Activated naive CD8-positive, alpha-beta T cell treated with anti-CD3 and anti-CD28 coated beads, Interleukin-2, amount 50 U/mL, for 24 hours (primary cell): ENCODE data around the gene ZNF385D.

Source experiments
- ATAC-seq: fragments of 150-1000 bp; cut with Tn5 transposase; one replicate; pipeline ENCODE4 v1.10.0; 2021
- DNase-seq: peaks from one replicate; pipeline ENCODE4 v3.0.0; 2021
- H3K27ac Mint-ChIP-seq: one replicate; pipeline ENCODE4 v1.8.0; 2021; ENCODE audit warnings: mild to moderate bottlenecking, mixed read lengths
- H3K27me3 Mint-ChIP-seq: one replicate; pipeline ENCODE4 v1.8.0; 2021; ENCODE audit warnings: mixed read lengths
- H3K36me3 Mint-ChIP-seq: one replicate; pipeline ENCODE4 v1.8.0; 2021; ENCODE audit warnings: low read depth, mixed read lengths
- H3K4me1 Mint-ChIP-seq: one replicate; pipeline ENCODE4 v1.8.0; 2021; ENCODE audit warnings: mixed read lengths
- H3K4me3 Mint-ChIP-seq: one replicate; pipeline ENCODE4 v1.8.0; 2021; ENCODE audit warnings: mild to moderate bottlenecking, moderate library complexity, mixed read lengths
- H3K9me3 Mint-ChIP-seq: one replicate; pipeline ENCODE4 v1.8.0; 2021; ENCODE audit warnings: mixed read lengths

ZNF385D gene

DNA sequence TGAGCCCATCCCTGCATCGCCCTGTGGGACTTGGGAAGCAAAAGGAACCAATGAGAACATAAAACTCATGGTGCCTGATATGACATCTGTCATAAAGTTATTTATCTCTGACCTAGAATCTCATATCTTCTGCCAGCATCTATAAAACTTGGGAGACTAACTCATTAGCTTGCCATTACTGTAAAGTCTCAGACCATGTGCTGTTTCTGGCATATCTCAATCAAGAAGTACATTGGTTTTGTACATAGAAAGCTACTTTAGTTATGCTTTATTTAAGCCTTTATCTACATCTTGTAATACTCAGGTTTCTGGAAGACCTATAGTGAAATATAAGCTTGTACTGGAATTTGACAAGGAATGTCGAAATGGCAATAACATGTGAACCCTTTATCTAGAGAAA lies 112.5 kb downstream of the ZNF385D start:
- Mint-ChIP-seq H3K9me3 (peaks cover 17% of the 10 kb centered on the region), H3K4me3 (no peak overlapping the region), H3K27ac (no peak overlapping the region), H3K27me3 (no peaks in the 10 kb centered on the region), H3K4me1 (no peaks in the 10 kb centered on the region), H3K36me3 (no peaks in the 10 kb centered on the region)
- no peak for ATAC-seq
- no peak for DNase-seq

DNA sequence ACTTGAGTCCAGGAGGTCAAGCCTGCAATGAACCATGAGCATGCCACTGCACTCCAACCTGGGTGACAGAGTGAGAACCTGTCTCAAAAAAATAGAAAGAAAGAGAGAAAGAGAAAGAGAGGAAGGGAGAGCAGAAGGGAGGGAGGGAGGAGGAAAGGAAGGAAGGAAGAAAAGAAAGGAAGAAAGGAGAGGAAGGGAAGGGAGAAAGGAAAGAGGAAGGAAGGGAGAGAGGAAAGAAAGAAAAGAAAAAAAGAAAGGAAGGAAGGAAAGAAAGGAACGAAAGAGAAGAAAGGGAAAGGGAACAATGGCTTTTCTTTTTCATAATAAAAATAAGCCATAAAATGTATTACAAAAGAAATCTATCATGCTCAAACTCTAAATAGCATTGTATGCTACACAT lies 116.9 kb downstream of the ZNF385D start:
- peaks cover 7% of the 10 kb centered on the region for H3K9me3 Mint-ChIP-seq
- DNase-seq: no peak

DNA sequence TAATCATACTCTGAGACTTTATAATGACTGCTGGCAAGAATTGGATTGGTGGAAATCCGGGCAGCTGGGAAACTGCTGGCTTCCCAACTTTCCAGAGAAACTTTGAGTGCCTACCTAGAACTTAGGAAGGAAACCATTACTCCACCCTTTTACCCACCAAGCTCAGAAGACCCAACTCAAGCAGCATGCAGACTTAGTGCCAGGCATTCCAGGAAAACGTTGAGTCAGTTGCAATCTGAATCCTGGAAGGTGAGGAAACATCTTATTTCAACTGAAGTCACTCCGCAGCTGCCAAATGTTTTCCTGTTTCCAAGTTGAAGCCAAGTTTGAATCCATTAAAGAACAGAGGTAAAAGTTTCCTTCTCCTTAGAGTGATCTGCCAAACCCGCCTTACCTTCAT lies 126.5 kb downstream of the ZNF385D start:
- Mint-ChIP-seq H3K9me3 (peaks cover 4% of the 10 kb centered on the region), H3K27ac (no peak overlapping the region), H3K4me1 (no peaks in the 10 kb centered on the region), H3K4me3 (no peak overlapping the region), H3K36me3 (no peaks in the 10 kb centered on the region), H3K27me3 (no peaks in the 10 kb centered on the region)
- no peak for DNase-seq
- no peak for ATAC-seq

More for the DNA sequence above, 116.9 kb downstream of the ZNF385D start:
- no peaks in the 10 kb centered on the region for H3K36me3 Mint-ChIP-seq
- no peak overlapping the region for H3K27ac Mint-ChIP-seq
- H3K4me1 Mint-ChIP-seq: no peaks in the 10 kb centered on the region
- H3K4me3 Mint-ChIP-seq: no peak overlapping the region
- H3K27me3 Mint-ChIP-seq: no peaks in the 10 kb centered on the region
- ATAC-seq: no peak

DNA sequence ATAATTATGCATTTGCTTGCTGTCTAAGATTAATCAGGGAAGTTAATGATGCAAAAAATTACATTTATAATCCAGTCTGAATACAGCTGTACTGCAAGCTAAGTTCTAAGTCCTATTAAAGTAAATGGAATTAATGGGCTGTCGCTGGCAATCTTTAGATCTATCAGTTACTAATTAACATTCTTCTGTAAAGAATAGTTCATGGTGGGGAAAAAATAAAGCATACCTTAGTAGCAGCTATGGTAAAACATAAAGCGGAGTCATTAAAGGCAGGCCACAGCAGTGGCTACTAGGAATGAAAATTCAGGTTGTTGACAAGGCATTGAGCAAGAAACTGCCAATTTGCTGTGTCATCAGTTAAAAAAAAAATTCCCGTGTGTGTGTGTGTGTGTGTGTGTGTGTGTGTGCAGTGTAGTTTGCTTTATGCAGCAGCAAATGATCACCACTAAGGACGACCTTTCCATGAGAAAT lies 129.8 kb downstream of the ZNF385D start:
- Mint-ChIP-seq H3K27ac (no peak overlapping the region), H3K36me3 (no peaks in the 10 kb centered on the region), H3K4me3 (no peak overlapping the region), H3K4me1 (no peaks in the 10 kb centered on the region), H3K27me3 (no peaks in the 10 kb centered on the region), H3K9me3 (peaks cover 4% of the 10 kb centered on the region)
- DNase-seq (no peak), ATAC-seq (no peak)

DNA sequence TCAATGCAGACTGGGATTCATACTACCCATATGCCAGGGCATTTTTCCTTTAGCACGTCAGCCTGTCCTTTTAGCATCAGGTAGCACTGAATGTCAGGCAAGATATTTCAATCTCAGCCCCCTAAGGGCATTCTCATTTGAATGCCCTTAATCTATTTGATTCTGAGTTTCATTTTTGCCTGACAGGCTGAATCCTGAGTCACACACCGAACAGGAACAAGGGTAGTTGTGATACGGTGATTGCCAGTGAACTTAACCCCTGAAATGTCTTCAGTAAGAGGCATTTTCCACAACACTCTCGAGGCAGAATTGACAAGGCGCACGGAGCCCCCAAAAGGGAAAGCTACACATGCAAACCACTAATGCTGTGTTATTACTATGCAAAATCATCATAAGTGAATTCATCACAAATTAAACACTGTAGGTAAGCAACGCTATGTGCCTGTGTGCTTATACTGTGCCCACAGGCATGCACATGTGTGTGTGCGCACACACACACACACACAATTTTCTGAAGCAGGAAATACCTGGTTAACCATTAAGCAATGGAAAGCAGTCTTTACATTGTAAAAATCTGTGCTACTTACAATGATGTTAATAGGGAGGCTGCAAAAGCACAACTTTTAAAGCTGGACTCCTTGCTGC lies 130.4 kb downstream of the ZNF385D start:
- Mint-ChIP-seq H3K4me1 (no peaks in the 10 kb centered on the region), H3K27me3 (no peaks in the 10 kb centered on the region), H3K36me3 (no peaks in the 10 kb centered on the region), H3K27ac (no peak overlapping the region), H3K9me3 (peaks cover 4% of the 10 kb centered on the region), H3K4me3 (no peak overlapping the region)
- ATAC-seq (no peak), DNase-seq (no peak)

DNA sequence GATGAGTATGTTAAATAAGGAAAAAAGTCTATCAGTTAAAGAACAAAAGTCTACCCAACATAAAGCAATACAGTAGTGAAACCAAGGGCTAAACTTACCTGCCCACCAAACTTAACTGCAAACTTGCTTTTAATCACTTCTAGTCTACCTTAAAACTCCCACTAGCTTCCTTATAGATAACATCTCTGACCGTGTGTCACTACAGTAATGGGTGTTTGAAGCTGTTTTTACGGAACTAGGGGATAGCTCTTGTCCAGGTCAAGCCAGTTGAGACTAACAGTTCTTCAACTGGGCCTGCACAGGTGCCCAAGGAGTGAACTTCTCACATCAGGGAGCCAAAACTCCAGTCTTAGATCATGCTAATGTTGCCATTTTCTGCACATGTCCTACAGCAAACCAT lies 132.3 kb downstream of the ZNF385D start:
- H3K4me3 Mint-ChIP-seq: no peak overlapping the region
- no peaks in the 10 kb centered on the region for H3K4me1 Mint-ChIP-seq
- ATAC-seq (no peak), DNase-seq (no peak)
- H3K9me3 Mint-ChIP-seq: peaks cover 2% of the 10 kb centered on the region
- no peaks in the 10 kb centered on the region for H3K27me3 Mint-ChIP-seq
- no peaks in the 10 kb centered on the region for H3K36me3 Mint-ChIP-seq
- no peak overlapping the region for H3K27ac Mint-ChIP-seq

DNA sequence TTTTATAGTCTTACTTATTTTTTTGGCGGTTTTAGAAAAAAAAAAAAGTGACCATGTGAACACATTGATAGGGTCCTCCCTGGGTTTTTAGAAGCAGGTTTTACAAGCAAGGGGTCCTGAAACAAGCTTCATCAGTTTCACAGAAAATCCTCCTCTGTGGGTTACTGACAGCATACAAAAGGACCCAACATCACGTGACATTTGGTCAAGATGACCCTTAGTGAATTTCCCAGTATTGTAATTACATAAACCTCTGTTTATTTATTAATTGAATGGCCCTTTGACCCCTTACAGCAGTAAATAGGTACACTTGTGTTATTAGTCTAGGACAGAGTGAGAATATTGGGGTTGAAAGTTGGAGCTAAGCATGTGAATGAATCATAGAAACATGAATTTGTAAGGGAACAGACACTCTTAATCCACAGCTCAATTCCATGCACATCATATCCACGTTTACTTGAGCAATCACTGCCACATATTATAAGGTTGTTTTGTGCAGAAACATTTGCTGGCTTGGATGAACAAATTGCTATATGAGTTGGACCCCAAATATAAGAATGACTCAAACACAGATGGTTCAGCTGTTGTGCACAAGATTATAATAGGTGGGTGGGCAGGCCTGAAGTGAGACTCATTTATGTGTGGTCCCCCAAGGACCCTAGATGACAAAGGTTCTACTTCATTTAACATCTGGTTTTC lies 137.5 kb downstream of the ZNF385D start:
- H3K27ac Mint-ChIP-seq: no peak overlapping the region
- no peaks in the 10 kb centered on the region for H3K27me3 Mint-ChIP-seq
- no peak for DNase-seq

DNA sequence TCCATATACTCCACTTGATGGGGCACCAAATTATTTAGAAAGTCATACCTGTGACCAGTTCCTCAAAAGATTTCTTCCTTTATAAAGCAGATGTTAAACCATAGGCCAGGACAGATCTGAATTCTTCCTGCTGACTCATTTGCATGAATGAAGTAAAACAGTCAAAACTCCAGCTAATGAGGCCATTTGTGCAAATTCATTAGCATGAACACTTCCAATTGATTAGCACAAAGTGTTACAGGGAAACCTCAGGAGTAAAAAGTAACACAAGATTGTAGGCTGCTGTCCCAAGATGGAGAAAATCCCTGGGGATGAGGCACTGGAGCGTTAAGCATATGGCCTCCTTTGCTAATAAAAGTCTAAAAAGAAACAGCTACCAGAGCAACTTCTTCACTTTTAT lies 149.8 kb downstream of the ZNF385D start:
- Mint-ChIP-seq H3K36me3 (no peaks in the 10 kb centered on the region), H3K4me3 (no peak overlapping the region)

More for the DNA sequence above, 137.5 kb downstream of the ZNF385D start:
- no peak for ATAC-seq
- Mint-ChIP-seq H3K4me3 (no peak overlapping the region), H3K9me3 (peaks cover 4% of the 10 kb centered on the region), H3K36me3 (no peaks in the 10 kb centered on the region), H3K4me1 (no peaks in the 10 kb centered on the region)

DNA sequence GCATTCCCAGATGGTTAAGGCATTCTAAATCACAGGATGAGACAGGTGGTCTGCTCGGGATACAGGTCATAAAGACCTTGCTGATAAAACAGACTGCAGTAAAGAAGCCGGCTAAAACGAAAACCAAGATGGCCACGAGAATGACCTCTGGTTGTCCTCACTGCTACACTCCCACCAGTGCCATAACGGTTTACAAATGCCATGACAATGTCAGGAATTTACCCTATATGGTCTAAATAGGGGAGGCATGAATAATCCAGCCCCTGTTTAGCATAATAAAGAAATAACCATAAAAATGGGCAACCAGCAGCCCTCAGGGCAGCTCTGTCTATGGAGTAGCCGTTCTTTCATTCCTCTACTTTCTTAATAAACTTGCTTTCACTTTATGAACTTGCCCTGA lies 151.1 kb downstream of the ZNF385D start:
- ATAC-seq (no peak), DNase-seq (no peak)
- H3K27me3 Mint-ChIP-seq: no peaks in the 10 kb centered on the region

More for the DNA sequence above, 149.8 kb downstream of the ZNF385D start:
- no peak for ATAC-seq
- H3K4me1 Mint-ChIP-seq: no peaks in the 10 kb centered on the region
- no peaks in the 10 kb centered on the region for H3K27me3 Mint-ChIP-seq
- H3K27ac Mint-ChIP-seq: no peak overlapping the region
- no peak for DNase-seq
- peaks cover 15% of the 10 kb centered on the region for H3K9me3 Mint-ChIP-seq

DNA sequence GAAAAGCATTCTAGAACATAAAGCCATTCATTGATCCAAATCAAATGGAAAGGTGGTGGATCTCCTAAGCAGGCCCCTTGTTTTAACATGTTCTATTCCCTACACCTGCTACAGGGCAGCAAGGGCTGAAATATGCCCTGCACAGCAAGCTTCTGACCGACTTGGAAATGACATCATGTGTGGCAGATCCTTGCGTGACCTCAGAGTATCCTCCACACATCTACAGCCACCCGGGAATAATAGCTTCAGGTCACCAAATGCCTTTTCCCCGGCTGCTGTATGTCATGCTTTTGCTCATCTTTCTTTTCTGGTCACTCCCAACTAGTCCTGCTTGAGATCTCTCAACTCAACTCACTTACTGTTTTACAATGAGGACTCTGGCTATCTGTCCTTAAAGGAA lies 158.2 kb downstream of the ZNF385D start:
- ATAC-seq (no peak), DNase-seq (no peak)
- H3K27me3 Mint-ChIP-seq: no peaks in the 10 kb centered on the region
- peaks cover 3% of the 10 kb centered on the region for H3K9me3 Mint-ChIP-seq
- H3K36me3 Mint-ChIP-seq: no peaks in the 10 kb centered on the region
- no peaks in the 10 kb centered on the region for H3K4me1 Mint-ChIP-seq
- no peak overlapping the region for H3K4me3 Mint-ChIP-seq
- no peak overlapping the region for H3K27ac Mint-ChIP-seq

More for the DNA sequence above, 151.1 kb downstream of the ZNF385D start:
- Mint-ChIP-seq H3K4me1 (no peaks in the 10 kb centered on the region), H3K4me3 (no peak overlapping the region), H3K36me3 (no peaks in the 10 kb centered on the region), H3K9me3 (peaks cover 15% of the 10 kb centered on the region), H3K27ac (no peak overlapping the region)

DNA sequence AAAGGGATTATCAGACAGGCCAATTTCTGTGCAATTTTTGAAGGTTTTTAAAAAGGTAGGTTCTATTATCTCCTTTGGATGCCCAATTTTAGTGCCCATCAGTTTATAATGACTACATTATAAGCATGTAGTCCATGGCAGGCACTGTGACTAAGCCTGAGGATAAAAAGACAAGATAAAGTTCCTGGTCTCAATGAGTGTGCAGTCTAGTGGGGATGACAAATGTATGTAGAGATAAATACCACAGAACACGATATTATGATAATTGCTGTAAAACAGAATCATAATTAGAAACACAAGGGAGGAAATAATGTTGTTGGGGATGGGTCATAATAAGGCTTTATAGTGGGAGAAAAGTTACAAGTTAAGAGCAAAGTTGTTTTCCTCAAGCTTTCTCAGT lies 163.1 kb downstream of the ZNF385D start:
- H3K27me3 Mint-ChIP-seq: no peaks in the 10 kb centered on the region
- no peak for ATAC-seq
- H3K4me3 Mint-ChIP-seq: no peak overlapping the region
- no peak overlapping the region for H3K27ac Mint-ChIP-seq
- H3K9me3 Mint-ChIP-seq: peaks cover 13% of the 10 kb centered on the region
- no peak for DNase-seq
- no peaks in the 10 kb centered on the region for H3K36me3 Mint-ChIP-seq
- H3K4me1 Mint-ChIP-seq: no peaks in the 10 kb centered on the region

DNA sequence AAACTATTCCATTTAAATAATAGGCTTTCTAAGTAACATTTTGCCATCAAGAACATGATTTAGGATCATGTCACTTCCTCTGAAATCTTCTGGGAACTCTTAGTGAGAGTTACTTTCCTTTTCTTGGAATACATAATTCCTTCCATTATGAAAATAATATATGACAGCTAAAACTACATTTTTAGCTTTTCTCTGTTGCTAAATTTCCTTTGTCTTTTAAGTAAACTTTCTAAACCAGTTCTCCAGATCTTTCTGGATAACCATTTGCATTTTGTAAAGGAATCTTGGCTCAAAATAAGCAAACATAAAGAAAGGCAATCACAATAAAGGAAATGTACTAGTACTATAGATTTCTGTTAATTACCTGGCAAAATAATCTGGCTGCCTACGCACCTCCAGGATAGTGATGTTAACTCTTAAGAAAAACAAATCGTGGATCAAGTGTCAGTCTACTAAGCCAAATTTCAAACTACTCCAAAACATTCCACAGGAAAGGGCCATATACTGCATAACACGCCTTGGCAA lies 165.7 kb downstream of the ZNF385D start:
- Mint-ChIP-seq H3K9me3 (peaks cover 10% of the 10 kb centered on the region), H3K27me3 (no peaks in the 10 kb centered on the region), H3K27ac (no peak overlapping the region), H3K36me3 (no peaks in the 10 kb centered on the region), H3K4me3 (no peak overlapping the region), H3K4me1 (no peaks in the 10 kb centered on the region)
- no peak for DNase-seq
- no peak for ATAC-seq

DNA sequence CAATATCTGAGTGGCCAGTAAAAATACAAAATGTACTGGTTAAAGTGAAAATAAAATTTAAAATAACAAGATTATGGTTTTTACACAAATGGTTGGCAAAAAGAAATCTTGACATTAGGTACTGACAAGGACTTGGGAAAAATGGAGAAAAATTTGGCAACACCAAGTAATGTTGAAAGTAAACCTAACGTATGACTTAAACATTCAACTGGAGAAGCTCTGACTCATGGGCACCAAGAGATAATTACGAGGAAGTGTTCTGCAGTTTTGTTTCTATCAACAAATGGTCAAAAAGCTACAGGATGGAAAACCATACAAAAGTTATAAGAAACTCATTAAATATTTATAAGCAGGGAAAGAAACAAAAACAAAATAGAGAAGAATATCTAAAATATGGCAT lies 177.7 kb downstream of the ZNF385D start:
- ATAC-seq (no peak), DNase-seq (no peak)
- Mint-ChIP-seq H3K4me1 (no peaks in the 10 kb centered on the region), H3K4me3 (no peak overlapping the region), H3K9me3 (peaks cover 13% of the 10 kb centered on the region), H3K27ac (no peak overlapping the region), H3K36me3 (no peaks in the 10 kb centered on the region), H3K27me3 (no peaks in the 10 kb centered on the region)

DNA sequence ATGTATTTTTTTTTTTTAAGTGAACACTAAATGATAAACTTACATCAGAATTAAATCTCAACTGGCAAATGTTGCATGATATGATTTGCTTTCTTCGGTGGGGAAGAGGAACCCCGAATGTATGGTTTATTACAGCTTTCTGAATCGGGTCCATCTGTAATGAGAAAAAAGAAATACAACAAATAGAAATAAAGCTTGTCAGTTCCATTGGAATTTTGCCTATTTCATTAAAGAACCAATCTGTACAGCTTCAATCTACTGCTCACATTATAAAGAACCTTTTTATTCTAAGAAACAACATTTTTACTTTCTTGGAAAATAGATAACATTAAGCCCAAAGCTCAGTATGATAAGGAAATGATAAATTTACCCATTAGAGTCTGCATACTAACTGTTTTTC lies 186.5 kb downstream of the ZNF385D start:
- Mint-ChIP-seq H3K4me1 (no peaks in the 10 kb centered on the region), H3K27ac (no peak overlapping the region), H3K9me3 (peaks cover 11% of the 10 kb centered on the region), H3K27me3 (no peaks in the 10 kb centered on the region), H3K36me3 (peaks cover 1% of the 10 kb centered on the region), H3K4me3 (no peak overlapping the region)
- no peak for DNase-seq
- ATAC-seq: no peak

DNA sequence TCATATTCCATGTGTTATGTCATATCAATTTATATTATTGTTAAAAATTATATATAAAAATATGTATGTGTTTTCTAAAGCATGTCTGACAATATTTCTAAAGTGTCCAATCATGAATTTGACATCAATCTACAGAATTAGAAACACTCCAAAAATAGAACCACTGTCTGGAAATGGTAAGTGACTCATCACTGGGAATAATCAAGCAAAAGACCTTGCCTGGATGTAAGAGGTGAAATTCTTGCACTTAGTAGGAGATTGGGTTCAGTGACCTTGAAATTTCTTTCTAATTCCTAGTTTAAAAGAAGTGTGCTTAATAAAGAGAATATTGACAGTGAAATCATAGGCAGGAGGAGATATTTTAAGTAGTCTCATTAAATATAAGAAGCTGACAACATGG lies 188.8 kb downstream of the ZNF385D start:
- H3K36me3 Mint-ChIP-seq: peaks cover 2% of the 10 kb centered on the region
- no peaks in the 10 kb centered on the region for H3K4me1 Mint-ChIP-seq
- peaks cover 17% of the 10 kb centered on the region for H3K9me3 Mint-ChIP-seq
- H3K27ac Mint-ChIP-seq: no peak overlapping the region
- no peak overlapping the region for H3K4me3 Mint-ChIP-seq
- DNase-seq: no peak
- ATAC-seq: no peak
- H3K27me3 Mint-ChIP-seq: no peaks in the 10 kb centered on the region
